ENCODE results near the gene TYMS.

The TYMS gene

GRCh38 chr18:713135-713490 is 55.7 kb downstream of the TYMS start:
- no peak for DNase-seq

GRCh38 chr18:715626-716025 is 58.2 kb downstream of the TYMS start:
- no peak for DNase-seq

GRCh38 chr18:717003-717402 is 59.5 kb downstream of the TYMS start:
- DNase-seq = no peak

All from NCI-H1105 treated with DMSO at 0.1 percent for 48 hours (cell line).